B cell (primary cell): ENCODE measurements around the gene OSBP2.

Source experiments
- EZH2 ChIP-seq: IDR thresholded peaks from 2 replicates; pipeline ENCODE4 v1.6.1; 2012; ENCODE audit warnings: borderline replicate concordance, low read depth, mild to moderate bottlenecking, moderate library complexity, low read length; ENCODE audit not compliant: insufficient read depth, poor library complexity, severe bottlenecking
- TF ChIP-seq, protein P1 (sequence below): fragments of 200-600 bp; IDR thresholded peaks from one replicate; pipeline ENCODE4 v1.8.0; 2022; ENCODE audit warnings: antibody characterized with exemption, mild to moderate bottlenecking

DNA sequence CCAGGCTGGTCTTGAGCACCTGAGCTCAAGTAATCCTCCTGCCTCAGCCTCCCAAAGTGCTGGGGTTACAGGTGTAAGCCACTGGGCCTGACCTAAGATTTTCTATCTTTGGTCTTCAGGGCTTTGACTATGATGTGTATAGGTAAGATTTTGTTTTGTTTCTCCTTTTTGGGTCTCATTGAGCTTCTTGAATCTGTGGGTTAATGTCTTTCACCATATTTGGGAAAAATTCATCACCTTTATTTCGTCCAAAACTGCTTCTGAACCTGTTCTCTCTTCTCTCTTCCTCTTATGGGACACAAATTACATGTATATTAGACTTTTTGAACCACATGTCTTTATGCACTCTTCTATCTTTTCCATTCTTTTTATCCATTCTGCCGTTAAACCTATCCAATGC, 100.4 kb downstream of the OSBP2 start:
- TF ChIP-seq, protein P1, sequence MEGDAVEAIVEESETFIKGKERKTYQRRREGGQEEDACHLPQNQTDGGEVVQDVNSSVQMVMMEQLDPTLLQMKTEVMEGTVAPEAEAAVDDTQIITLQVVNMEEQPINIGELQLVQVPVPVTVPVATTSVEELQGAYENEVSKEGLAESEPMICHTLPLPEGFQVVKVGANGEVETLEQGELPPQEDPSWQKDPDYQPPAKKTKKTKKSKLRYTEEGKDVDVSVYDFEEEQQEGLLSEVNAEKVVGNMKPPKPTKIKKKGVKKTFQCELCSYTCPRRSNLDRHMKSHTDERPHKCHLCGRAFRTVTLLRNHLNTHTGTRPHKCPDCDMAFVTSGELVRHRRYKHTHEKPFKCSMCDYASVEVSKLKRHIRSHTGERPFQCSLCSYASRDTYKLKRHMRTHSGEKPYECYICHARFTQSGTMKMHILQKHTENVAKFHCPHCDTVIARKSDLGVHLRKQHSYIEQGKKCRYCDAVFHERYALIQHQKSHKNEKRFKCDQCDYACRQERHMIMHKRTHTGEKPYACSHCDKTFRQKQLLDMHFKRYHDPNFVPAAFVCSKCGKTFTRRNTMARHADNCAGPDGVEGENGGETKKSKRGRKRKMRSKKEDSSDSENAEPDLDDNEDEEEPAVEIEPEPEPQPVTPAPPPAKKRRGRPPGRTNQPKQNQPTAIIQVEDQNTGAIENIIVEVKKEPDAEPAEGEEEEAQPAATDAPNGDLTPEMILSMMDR, result no peak
- no peak for TF ChIP-seq EZH2
